Measurements from ENCODE around the gene ZNF519. TPM values are rescaled to one million over a fixed set of nuclear protein-coding genes. Genes with fewer than 3 reads are reported as not detected.
"Not testable (repeated sequence)": the region's sequence is repeated elsewhere in the genome, so short reads cannot be mapped to it uniquely, and the experiment has no call there.

Gene ZNF519
- total RNA-seq (10 to 100 TPM; 15.2 to 19.2 TPM), polyA plus RNA-seq (ENCODE audit: insufficient read length in 2 of 2) (10 to 100 TPM; 12.7 to 14.8 TPM)
- long read RNA-seq, donor 1, full-length matches to known transcripts: 11 of 11 reads
- long read RNA-seq, donor 1, partial matches to known transcripts: 0 of 11 reads
- long read RNA-seq, donor 1, other reads (novel, unspliced or antisense): 0 of 11 reads
- long read RNA-seq, donor 2, full-length matches to known transcripts: 4 of 4 reads
- long read RNA-seq, donor 2, partial matches to known transcripts: 0 of 4 reads
- long read RNA-seq, donor 2, other reads (novel, unspliced or antisense): 0 of 4 reads
- long read RNA-seq, donor 3, full-length matches to known transcripts: 2 of 2 reads
- long read RNA-seq, donor 3, partial matches to known transcripts: 0 of 2 reads
- long read RNA-seq, donor 3, other reads (novel, unspliced or antisense): 0 of 2 reads
- long read RNA-seq, donor 4, full-length matches to known transcripts: 10 of 10 reads
- long read RNA-seq, donor 4, partial matches to known transcripts: 0 of 10 reads
- long read RNA-seq, donor 4, other reads (novel, unspliced or antisense): 0 of 10 reads

DNA sequence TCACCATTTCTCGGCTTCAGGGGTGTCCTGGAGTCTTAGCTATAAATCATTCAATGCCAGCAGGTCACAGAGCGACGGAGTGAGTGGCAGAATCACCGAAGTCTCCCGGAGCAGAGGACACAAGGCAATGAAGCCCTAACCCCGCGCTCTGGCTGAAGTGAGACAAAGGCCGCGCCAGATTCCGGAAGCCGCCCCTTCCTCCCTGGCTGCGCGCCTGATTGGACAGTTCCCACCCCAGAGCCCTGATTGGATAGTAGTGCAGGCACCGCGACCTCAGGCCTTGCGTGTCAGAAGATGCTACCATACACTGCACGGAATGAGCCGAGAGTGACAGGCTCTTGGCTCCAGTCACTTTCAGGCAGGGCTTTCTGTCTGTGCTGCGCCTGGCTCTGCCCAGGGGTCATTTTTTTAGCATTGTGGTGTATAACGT is at the start of gene ZNF519:
Gene ZNF519, minus strand, starts transcription at position 165 of the 430 bp plus-strand sequence. Its CDS starts 158 bp downstream, at position 7.
- 0% methylated on average over 16 of the region's 20 CpGs for WGBS (ENCODE audit: insufficient coverage)
- H3K27me3 ChIP-seq (ENCODE audit: control insufficient read depth, insufficient read depth, low read length); H3K36me3 ChIP-seq (ENCODE audit: control insufficient read depth, insufficient read depth, low read length); H3K4me1 ChIP-seq (ENCODE audit: control insufficient read depth, insufficient read depth, low read length); H3K9me3 ChIP-seq (ENCODE audit: control insufficient read depth, insufficient read depth, low read length): not testable (repeated sequence)
- Histone ChIP-seq H3K4me3 (ENCODE audit: low read depth, low read length) (peak within 1 kb of the TSS; percentile 57), H3K27ac (ENCODE audit: low read depth, low read length) (peak within 1 kb of the TSS; percentile 15)
- DNase-seq (ENCODE audit: low read depth in 4 of 6, low spot score in 6 of 6): peak; percentile 80 to 99 (median 90)

DNA sequence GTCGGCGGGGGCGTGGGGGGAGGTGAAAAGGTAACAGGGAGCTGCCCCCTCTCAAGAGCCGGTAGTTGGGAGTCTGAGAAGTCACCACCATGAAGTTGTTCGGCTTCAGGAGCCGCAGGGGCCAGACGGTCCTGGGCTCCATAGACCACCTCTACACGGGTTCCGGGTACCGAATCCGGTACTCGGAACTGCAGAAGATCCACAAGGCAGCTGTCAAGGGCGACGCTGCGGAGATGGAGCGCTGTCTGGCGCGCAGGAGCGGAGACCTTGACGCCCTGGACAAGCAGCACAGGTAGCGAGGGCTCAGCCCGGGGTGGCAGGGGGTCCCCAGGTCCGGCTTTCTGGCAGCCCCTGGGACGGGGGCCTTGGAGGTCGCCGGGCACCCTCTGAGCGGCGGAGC is 47.1 kb upstream of the ZNF519 start:
- no peak overlapping the region for H3K4me3 ChIP-seq (ENCODE audit: low read depth, low read length)

DNA sequence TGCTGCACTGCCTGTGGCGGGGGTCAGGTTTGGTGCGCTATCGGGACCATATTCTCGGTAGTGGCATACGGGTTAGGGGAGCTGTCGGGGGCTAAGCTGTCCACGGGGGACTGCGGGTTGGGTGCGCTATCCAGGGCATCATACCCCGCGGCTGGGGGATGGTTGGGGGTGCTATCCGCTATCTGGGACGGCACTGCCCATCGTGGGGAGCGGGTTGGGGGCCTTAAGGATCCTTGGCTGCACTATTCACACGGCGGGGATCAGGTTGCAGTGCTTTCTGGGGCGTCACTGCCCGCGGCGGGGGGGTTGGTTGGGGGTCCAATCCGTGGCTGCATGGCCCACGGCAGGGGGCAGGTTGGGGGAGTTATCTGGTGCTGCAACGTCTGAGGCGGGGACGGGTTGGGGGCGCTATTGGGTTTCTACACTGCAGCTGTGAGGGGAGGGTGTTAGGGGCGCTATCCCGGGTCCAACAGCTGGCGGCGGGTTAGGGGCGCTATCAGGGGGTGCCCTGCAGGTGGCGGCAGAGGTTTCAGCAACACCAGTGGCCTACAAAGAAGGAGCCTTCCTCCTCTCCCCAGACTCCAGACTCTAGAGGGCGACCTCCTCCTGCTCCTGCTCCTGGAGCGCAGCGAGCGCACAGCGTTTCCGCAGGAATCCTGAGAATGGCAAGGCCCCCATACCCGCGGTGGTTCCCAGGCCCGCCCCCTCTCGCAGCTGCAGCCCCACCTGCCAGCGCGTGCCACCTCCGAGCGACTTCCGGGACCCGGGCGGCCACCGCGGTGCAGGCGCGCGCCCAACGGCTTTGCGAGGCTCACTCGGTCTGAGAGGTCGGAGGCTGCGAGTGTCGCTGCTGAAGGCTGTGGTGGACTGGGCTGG is 46.3 kb upstream of the ZNF519 start:
- not testable (repeated sequence) for H3K27me3 ChIP-seq (ENCODE audit: control insufficient read depth, insufficient read depth, low read length); H3K9me3 ChIP-seq (ENCODE audit: control insufficient read depth, insufficient read depth, low read length); H3K4me3 ChIP-seq (ENCODE audit: low read depth, low read length); H3K27ac ChIP-seq (ENCODE audit: low read depth, low read length); H3K4me1 ChIP-seq (ENCODE audit: control insufficient read depth, insufficient read depth, low read length); H3K36me3 ChIP-seq (ENCODE audit: control insufficient read depth, insufficient read depth, low read length)
- 27% methylated on average over 41 of the region's 61 CpGs for WGBS (ENCODE audit: insufficient coverage)
- peak in 5 of 6 donors; percentile 1 to 42 (median 24) for DNase-seq (ENCODE audit: low read depth in 4 of 6, low spot score in 6 of 6)

More for the DNA sequence above, 47.1 kb upstream of the ZNF519 start:
- WGBS (ENCODE audit: insufficient coverage): 32% methylated on average over 14 of the region's 28 CpGs
- no peaks in the 10 kb centered on the region for H3K9me3 ChIP-seq (ENCODE audit: control insufficient read depth, insufficient read depth, low read length)
- H3K27me3 ChIP-seq (ENCODE audit: control insufficient read depth, insufficient read depth, low read length): no peaks in the 10 kb centered on the region
- peaks cover 3% of the 10 kb centered on the region for H3K4me1 ChIP-seq (ENCODE audit: control insufficient read depth, insufficient read depth, low read length)
- DNase-seq (ENCODE audit: low read depth in 4 of 6, low spot score in 6 of 6): no peak
- no peaks in the 10 kb centered on the region for H3K36me3 ChIP-seq (ENCODE audit: control insufficient read depth, insufficient read depth, low read length)
- H3K27ac ChIP-seq (ENCODE audit: low read depth, low read length): no peak overlapping the region

- WGBS (ENCODE audit: insufficient coverage): 94% methylated on average over 28 of the region's 48 CpGs
- H3K36me3 ChIP-seq (ENCODE audit: control insufficient read depth, insufficient read depth, low read length); H3K27ac ChIP-seq (ENCODE audit: low read depth, low read length); H3K4me3 ChIP-seq (ENCODE audit: low read depth, low read length); H3K4me1 ChIP-seq (ENCODE audit: control insufficient read depth, insufficient read depth, low read length); H3K9me3 ChIP-seq (ENCODE audit: control insufficient read depth, insufficient read depth, low read length); DNase-seq (ENCODE audit: low read depth in 4 of 6, low spot score in 6 of 6); H3K27me3 ChIP-seq (ENCODE audit: control insufficient read depth, insufficient read depth, low read length): not testable (repeated sequence)
Observed at GRCh38 chr18:14177540-14178320, 45.5 kb upstream of the ZNF519 start.

DNA sequence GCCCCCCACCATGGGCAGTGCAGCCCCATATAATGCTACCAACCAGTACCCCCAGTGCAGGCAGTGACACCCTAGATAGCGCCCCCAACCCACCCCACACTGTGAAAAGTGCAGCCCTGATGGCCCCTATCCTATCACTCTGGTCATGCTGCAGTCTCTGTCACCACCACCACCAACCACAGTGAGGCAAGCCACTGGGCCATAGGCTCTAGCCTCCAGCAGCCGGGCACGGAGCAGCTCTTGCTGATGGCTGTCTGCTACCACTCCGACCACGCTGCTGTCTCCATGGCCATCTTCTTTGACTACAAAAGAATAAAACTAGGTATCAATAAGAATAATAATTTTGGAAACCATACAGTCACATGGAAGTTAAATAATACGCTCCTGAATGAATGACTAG is 43.2 kb upstream of the ZNF519 start:
- not testable (repeated sequence) for H3K27me3 ChIP-seq (ENCODE audit: control insufficient read depth, insufficient read depth, low read length); H3K27ac ChIP-seq (ENCODE audit: low read depth, low read length); H3K4me1 ChIP-seq (ENCODE audit: control insufficient read depth, insufficient read depth, low read length); H3K9me3 ChIP-seq (ENCODE audit: control insufficient read depth, insufficient read depth, low read length); H3K36me3 ChIP-seq (ENCODE audit: control insufficient read depth, insufficient read depth, low read length); H3K4me3 ChIP-seq (ENCODE audit: low read depth, low read length); DNase-seq (ENCODE audit: low read depth in 4 of 6, low spot score in 6 of 6)
- 60% methylated on average over 1 of the region's 6 CpGs for WGBS (ENCODE audit: insufficient coverage)

- H3K27ac ChIP-seq (ENCODE audit: low read depth, low read length): no peak overlapping the region
- H3K27me3 ChIP-seq (ENCODE audit: control insufficient read depth, insufficient read depth, low read length): no peaks in the 10 kb centered on the region
- no peak overlapping the region for H3K4me3 ChIP-seq (ENCODE audit: low read depth, low read length)
- 86% methylated on average over 5 of the region's 5 CpGs for WGBS (ENCODE audit: insufficient coverage)
- H3K9me3 ChIP-seq (ENCODE audit: control insufficient read depth, insufficient read depth, low read length): no peaks in the 10 kb centered on the region
- H3K4me1 ChIP-seq (ENCODE audit: control insufficient read depth, insufficient read depth, low read length): peaks cover 3% of the 10 kb centered on the region
- H3K36me3 ChIP-seq (ENCODE audit: control insufficient read depth, insufficient read depth, low read length): no peaks in the 10 kb centered on the region
- DNase-seq (ENCODE audit: low read depth in 4 of 6, low spot score in 6 of 6): no peak
Observed at GRCh38 chr18:14174706-14175085, 42.5 kb upstream of the ZNF519 start.

- not testable (repeated sequence) for H3K9me3 ChIP-seq (ENCODE audit: control insufficient read depth, insufficient read depth, low read length); H3K27ac ChIP-seq (ENCODE audit: low read depth, low read length); DNase-seq (ENCODE audit: low read depth in 4 of 6, low spot score in 6 of 6); H3K27me3 ChIP-seq (ENCODE audit: control insufficient read depth, insufficient read depth, low read length); H3K4me3 ChIP-seq (ENCODE audit: low read depth, low read length); H3K4me1 ChIP-seq (ENCODE audit: control insufficient read depth, insufficient read depth, low read length); H3K36me3 ChIP-seq (ENCODE audit: control insufficient read depth, insufficient read depth, low read length)
- WGBS (ENCODE audit: insufficient coverage): 96% methylated on average over 5 of the region's 7 CpGs
Observed at GRCh38 chr18:14174002-14174705, 41.9 kb upstream of the ZNF519 start.

GRCh38 chr18:14173116-14173951 is 41.1 kb upstream of the ZNF519 start:
- WGBS (ENCODE audit: insufficient coverage): 81% methylated on average over 10 of the region's 11 CpGs
- H3K4me1 ChIP-seq (ENCODE audit: control insufficient read depth, insufficient read depth, low read length); H3K4me3 ChIP-seq (ENCODE audit: low read depth, low read length); H3K27ac ChIP-seq (ENCODE audit: low read depth, low read length); DNase-seq (ENCODE audit: low read depth in 4 of 6, low spot score in 6 of 6); H3K36me3 ChIP-seq (ENCODE audit: control insufficient read depth, insufficient read depth, low read length); H3K9me3 ChIP-seq (ENCODE audit: control insufficient read depth, insufficient read depth, low read length); H3K27me3 ChIP-seq (ENCODE audit: control insufficient read depth, insufficient read depth, low read length): not testable (repeated sequence)

All from spinal cord (tissue), 10 donors.